Keratinocyte (primary cell): Measurements from ENCODE around the gene DLG2. TPM values are rescaled to one million over a fixed set of nuclear protein-coding genes. Genes with fewer than 3 reads are reported as not detected.

Experiments used
- DNase-seq: peaks from one replicate; pipeline ENCODE4 v3.0.0-alpha.2; 2011; ENCODE audit warnings: low read depth, missing footprints, low spot score
- FAIRE-seq: peaks from 2 replicates; lab custom pipeline; 2011; peaks lifted over from hg19 to GRCh38; lab: Jason Lieb, UNC
- H2AFZ ChIP-seq: 2 replicates; pipeline ENCODE4 v1.6.0; 2012; ENCODE audit warnings: low read length, control low read depth, inconsistent platforms; ENCODE audit not compliant: control insufficient read depth
- H3K27ac ChIP-seq: 2 replicates; pipeline ENCODE4 v1.5.1; 2011; ENCODE audit warnings: low read length; ENCODE audit not compliant: control insufficient read depth, insufficient read depth
- H3K27me3 ChIP-seq: 3 replicates; pipeline ENCODE4 v1.6.0; 2011; ENCODE audit warnings: low read length; ENCODE audit not compliant: control insufficient read depth, insufficient read depth; ENCODE audit errors: extremely low read depth
- H3K36me3 ChIP-seq, 2 experiments: 2 replicates in 1 of 2; 3 replicates in 1 of 2; pipeline ENCODE4 v1.5.1; 2011; ENCODE audit warnings: low read length in 2 of 2, mild to moderate bottlenecking in 1 of 2; ENCODE audit not compliant: control insufficient read depth in 2 of 2, insufficient read depth in 2 of 2; ENCODE audit errors: extremely low read depth in 1 of 2
- H3K4me1 ChIP-seq: 3 replicates; pipeline ENCODE4 v1.5.1; 2011; ENCODE audit warnings: low read length; ENCODE audit not compliant: control insufficient read depth, insufficient read depth; ENCODE audit errors: extremely low read depth
- H3K4me2 ChIP-seq: 3 replicates; pipeline ENCODE4 v1.6.0; 2011; ENCODE audit warnings: low read depth, low read length; ENCODE audit not compliant: control insufficient read depth, insufficient read depth; ENCODE audit errors: extremely low read depth
- H3K4me3 ChIP-seq, 3 experiments: fragments of 200-600 bp in 1 of 3; sonication (generic) in 1 of 3; 2 replicates in 2 of 3; 3 replicates in 1 of 3; pipeline ENCODE4 v1.5.1; 2011 to 2016; ENCODE audit warnings: low read length in 3 of 3, mild to moderate bottlenecking in 3 of 3, control low read depth in 2 of 3, inconsistent platforms in 1 of 3, low read depth in 1 of 3, mixed read lengths in 1 of 3, mixed run types in 1 of 3, moderate library complexity in 1 of 3; ENCODE audit not compliant: control insufficient read depth in 2 of 3, insufficient read depth in 2 of 3; ENCODE audit errors: extremely low read depth in 1 of 3
- H3K79me2 ChIP-seq: 2 replicates; pipeline ENCODE4 v1.6.0; 2012; ENCODE audit warnings: low read length; ENCODE audit not compliant: control insufficient read depth, insufficient read depth
- H3K9ac ChIP-seq: 3 replicates; pipeline ENCODE4 v1.6.0; 2011; ENCODE audit warnings: low read length; ENCODE audit not compliant: control insufficient read depth, insufficient read depth; ENCODE audit errors: extremely low read depth
- H3K9me1 ChIP-seq: 3 replicates; pipeline ENCODE4 v1.6.0; 2011; ENCODE audit warnings: low read length; ENCODE audit not compliant: control insufficient read depth, insufficient read depth; ENCODE audit errors: extremely low read depth
- H3K9me3 ChIP-seq: 2 replicates; pipeline ENCODE4 v1.5.1; 2012; ENCODE audit warnings: low read depth, low read length; ENCODE audit not compliant: control insufficient read depth
- H4K20me1 ChIP-seq: 3 replicates; pipeline ENCODE4 v1.6.0; 2011; ENCODE audit warnings: low read length; ENCODE audit not compliant: control insufficient read depth, insufficient read depth; ENCODE audit errors: extremely low read depth
- EZH2 ChIP-seq: IDR thresholded peaks from one replicate; pipeline ENCODE4 v1.6.1; 2012; ENCODE audit warnings: inconsistent platforms, mild to moderate bottlenecking, low read length, moderate library complexity
- dilution Hi-C: fragments of 300-500 bp; cut with MboI; formaldehyde crosslinking; loops from one replicate; pipeline ENCODE4 v1.7.0; 2020; ENCODE audit warnings: low sequenced_read_pairs; ENCODE audit not compliant: extremely low pct_ligation_motif_present
- polyA plus RNA-seq, 5 experiments: library from polyadenylated mRNA; depleted of rRNA in 3 of 5; stranded (reverse) in 3 of 5; stranded (forward) in 1 of 5; unstranded in 1 of 5; fragments of >200 nt; gene quantifications; 1 replicate in 1 of 5; 2 replicates in 3 of 5; 3 replicates in 1 of 5; pipeline versions ENCODE4 v1.2.1 to v1.2.3, GENCODE V29; 2011 to 2012; ENCODE audit warnings: missing spikeins in 2 of 5, low read depth in 1 of 5, low replicate concordance in 1 of 5
- TF ChIP-seq, protein P1 (sequence below), 3 experiments: IDR thresholded peaks in 1 of 3; conservative IDR thresholded peaks in 1 of 3; optimal IDR thresholded peaks in 1 of 3; 2 replicates in 2 of 3; 3 replicates in 1 of 3; pipeline versions ENCODE3 to v1.5.1; 2011; ENCODE audit warnings: low read length in 3 of 3, mild to moderate bottlenecking in 3 of 3, moderate library complexity in 2 of 3, control low read depth in 1 of 3, inconsistent platforms in 1 of 3; ENCODE audit not compliant: insufficient read depth in 2 of 3; ENCODE audit errors: extremely low read depth in 1 of 3

Gene DLG2
- polyA plus RNA-seq, 1 donor (not counting 4 experiments of a cell fraction or from before 2014, with no cell fraction given), result 0.55 TPM

DNA sequence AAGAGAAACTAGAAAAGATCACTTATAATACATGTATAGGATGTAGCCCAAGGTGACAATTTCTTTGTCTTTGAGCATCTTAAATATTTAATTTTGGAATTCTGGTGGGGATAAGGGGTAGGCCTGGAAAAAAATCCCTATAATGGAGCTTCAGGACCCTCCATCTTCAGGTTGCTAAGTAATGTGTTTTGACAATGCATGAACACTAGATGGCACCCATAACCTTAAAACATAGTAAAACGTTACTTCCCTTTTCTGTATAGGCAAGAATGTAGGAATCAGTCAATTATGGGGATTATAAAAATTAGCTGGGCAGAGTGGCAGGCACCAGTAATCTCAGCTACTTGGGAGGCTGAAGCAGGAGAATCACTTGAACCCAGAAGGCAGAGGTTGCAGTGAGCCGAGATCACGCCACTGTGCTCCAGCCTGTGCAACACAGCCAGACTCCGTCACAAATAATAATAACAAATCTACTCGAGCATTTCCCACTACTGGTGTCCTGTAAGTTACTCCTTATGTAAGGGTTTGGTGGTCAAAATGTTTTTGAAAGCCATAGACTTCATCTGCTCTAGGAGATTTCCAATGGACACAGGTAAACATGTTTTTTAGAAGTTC lies 1799.1 kb downstream of the DLG2 start:
- H4K20me1 ChIP-seq, result no peaks in the 10 kb centered on the region
- H3K27me3 ChIP-seq, result no peaks in the 10 kb centered on the region
- no peaks in the 10 kb centered on the region for H3K79me2 ChIP-seq
- no peaks in the 10 kb centered on the region for H3K9me3 ChIP-seq
- no peaks in the 10 kb centered on the region for H3K4me1 ChIP-seq
- H3K4me2 ChIP-seq, result no peak overlapping the region
- no peak overlapping the region for H3K27ac ChIP-seq
- no peak overlapping the region for H3K4me3 ChIP-seq
- no peaks in the 10 kb centered on the region for H3K36me3 ChIP-seq
- no peak for DNase-seq
- H3K9me1 ChIP-seq, result no peaks in the 10 kb centered on the region
- H3K9ac ChIP-seq, result no peak overlapping the region
- no peak overlapping the region for H2AFZ ChIP-seq
- no peak for FAIRE-seq
- dilution Hi-C loops, result no loop called here
- no peak for TF ChIP-seq EZH2
- TF ChIP-seq, protein P1, sequence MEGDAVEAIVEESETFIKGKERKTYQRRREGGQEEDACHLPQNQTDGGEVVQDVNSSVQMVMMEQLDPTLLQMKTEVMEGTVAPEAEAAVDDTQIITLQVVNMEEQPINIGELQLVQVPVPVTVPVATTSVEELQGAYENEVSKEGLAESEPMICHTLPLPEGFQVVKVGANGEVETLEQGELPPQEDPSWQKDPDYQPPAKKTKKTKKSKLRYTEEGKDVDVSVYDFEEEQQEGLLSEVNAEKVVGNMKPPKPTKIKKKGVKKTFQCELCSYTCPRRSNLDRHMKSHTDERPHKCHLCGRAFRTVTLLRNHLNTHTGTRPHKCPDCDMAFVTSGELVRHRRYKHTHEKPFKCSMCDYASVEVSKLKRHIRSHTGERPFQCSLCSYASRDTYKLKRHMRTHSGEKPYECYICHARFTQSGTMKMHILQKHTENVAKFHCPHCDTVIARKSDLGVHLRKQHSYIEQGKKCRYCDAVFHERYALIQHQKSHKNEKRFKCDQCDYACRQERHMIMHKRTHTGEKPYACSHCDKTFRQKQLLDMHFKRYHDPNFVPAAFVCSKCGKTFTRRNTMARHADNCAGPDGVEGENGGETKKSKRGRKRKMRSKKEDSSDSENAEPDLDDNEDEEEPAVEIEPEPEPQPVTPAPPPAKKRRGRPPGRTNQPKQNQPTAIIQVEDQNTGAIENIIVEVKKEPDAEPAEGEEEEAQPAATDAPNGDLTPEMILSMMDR (optimal IDR thresholded peaks at IDR 0.05 in 1 of 3, IDR thresholded peaks at IDR 0.05 in 1 of 3, conservative IDR thresholded peaks at IDR 0.05 in 1 of 3; ENCODE audit: extremely low read depth in 1 of 3, insufficient read depth in 2 of 3, low read length in 3 of 3), result peak in 2 of 3 experiments; percentile 37 to 50

DNA sequence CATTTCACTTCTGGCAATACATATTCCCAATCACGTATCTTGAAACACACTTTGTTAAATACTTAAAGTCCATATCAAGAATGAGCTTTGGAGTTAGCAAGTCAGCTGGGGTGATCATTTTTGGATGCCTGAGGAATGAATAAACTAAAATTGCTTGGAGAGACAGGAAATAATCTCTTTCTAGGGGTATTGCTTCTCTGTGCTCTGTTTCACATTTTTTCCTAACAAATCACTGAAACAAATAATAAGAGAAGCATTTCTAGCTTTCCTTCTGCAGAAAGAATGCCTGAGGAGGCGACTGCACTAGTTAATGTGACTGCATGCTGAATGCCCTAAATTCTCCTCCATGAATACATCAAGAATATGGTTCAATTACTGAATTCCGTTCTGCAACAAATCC lies 1799.6 kb downstream of the DLG2 start:
- Histone ChIP-seq H3K79me2 (no peaks in the 10 kb centered on the region), H3K36me3 (no peaks in the 10 kb centered on the region), H3K4me3 (no peak overlapping the region), H3K27me3 (no peaks in the 10 kb centered on the region), H3K4me2 (no peak overlapping the region), H4K20me1 (no peaks in the 10 kb centered on the region), H3K4me1 (no peaks in the 10 kb centered on the region), H3K9me1 (no peaks in the 10 kb centered on the region), H3K27ac (no peak overlapping the region), H2AFZ (no peak overlapping the region), H3K9ac (no peak overlapping the region), H3K9me3 (no peaks in the 10 kb centered on the region)
- FAIRE-seq (no peak), DNase-seq (no peak)
- TF ChIP-seq, protein P1 (optimal IDR thresholded peaks at IDR 0.05 in 1 of 3, IDR thresholded peaks at IDR 0.05 in 1 of 3, conservative IDR thresholded peaks at IDR 0.05 in 1 of 3; ENCODE audit: extremely low read depth in 1 of 3, insufficient read depth in 2 of 3, low read length in 3 of 3), result no peak
- no peak for TF ChIP-seq EZH2
- dilution Hi-C loops, result no loop called here
